GM23248 (cell line): ENCODE measurements around the gene C2CD4D.

Source experiments
- EZH2 ChIP-seq: fragments of 200-600 bp; sonication (generic); IDR thresholded peaks from 2 replicates; pipeline ENCODE4 v1.6.1; 2018; ENCODE audit warnings: antibody characterized with exemption, mild to moderate bottlenecking; ENCODE audit not compliant: insufficient read depth, poor library complexity, severe bottlenecking
- EZH2phosphoT487 ChIP-seq: fragments of 200-600 bp; sonication (generic); IDR thresholded peaks from 2 replicates; pipeline ENCODE4 v1.6.1; 2018; ENCODE audit warnings: antibody characterized with exemption, moderate library complexity, mild to moderate bottlenecking, low read depth; ENCODE audit not compliant: insufficient read depth

GRCh38 chr1:151867321-151867720 lies 27.7 kb upstream of the C2CD4D start:
- TF ChIP-seq EZH2phosphoT487 (no peak), EZH2 (no peak)
